ENCODE measurements around the gene BBS9. TPM values are rescaled to one million over a fixed set of nuclear protein-coding genes. Genes with fewer than 3 reads are reported as not detected.

BBS9 gene
- total RNA-seq, 1 donor from 2014 or later = 33.0 TPM

GRCh38 chr7:33537104-33537477 is 407.7 kb downstream of the BBS9 start:
- Mint-ChIP-seq H3K27ac (ENCODE audit: unreplicated experiment) (no peak overlapping the region), H3K9me3 (ENCODE audit: unreplicated experiment) (peaks cover 5% of the 10 kb centered on the region)

GRCh38 chr7:33539198-33539597 is 409.8 kb downstream of the BBS9 start:
- no peaks in the 10 kb centered on the region for H3K27me3 Mint-ChIP-seq (ENCODE audit: unreplicated experiment)
- no peak overlapping the region for H3K4me3 Mint-ChIP-seq (ENCODE audit: unreplicated experiment)
- peaks cover 5% of the 10 kb centered on the region for H3K9me3 Mint-ChIP-seq (ENCODE audit: unreplicated experiment)
- H3K36me3 Mint-ChIP-seq (ENCODE audit: low read depth, unreplicated experiment) = peaks cover 30% of the 10 kb centered on the region
- DNase-seq (ENCODE audit: low spot score) = no peak
- H3K27ac Mint-ChIP-seq (ENCODE audit: unreplicated experiment) = no peak overlapping the region
- peaks cover 10% of the 10 kb centered on the region for H3K4me1 Mint-ChIP-seq (ENCODE audit: unreplicated experiment)
- TF ChIP-seq CTCF (IDR thresholded peaks at IDR 0.05; ENCODE audit: unreplicated experiment) = no peak

More at GRCh38 chr7:33537104-33537477, 407.7 kb downstream of the BBS9 start:
- no peak for DNase-seq (ENCODE audit: low spot score)
- H3K36me3 Mint-ChIP-seq (ENCODE audit: low read depth, unreplicated experiment) = peaks cover 32% of the 10 kb centered on the region
- TF ChIP-seq CTCF (IDR thresholded peaks at IDR 0.05; ENCODE audit: unreplicated experiment) = no peak
- peaks cover 10% of the 10 kb centered on the region for H3K4me1 Mint-ChIP-seq (ENCODE audit: unreplicated experiment)
- peaks cover 4% of the 10 kb centered on the region for H3K27me3 Mint-ChIP-seq (ENCODE audit: unreplicated experiment)
- H3K4me3 Mint-ChIP-seq (ENCODE audit: unreplicated experiment) = no peak overlapping the region

- H3K27ac Mint-ChIP-seq (ENCODE audit: unreplicated experiment) = no peak overlapping the region
- no peak overlapping the region for H3K4me3 Mint-ChIP-seq (ENCODE audit: unreplicated experiment)
- no peak for TF ChIP-seq CTCF (IDR thresholded peaks at IDR 0.05; ENCODE audit: unreplicated experiment)
- H3K9me3 Mint-ChIP-seq (ENCODE audit: unreplicated experiment) = peaks cover 5% of the 10 kb centered on the region
- peaks cover 27% of the 10 kb centered on the region for H3K36me3 Mint-ChIP-seq (ENCODE audit: low read depth, unreplicated experiment)
- DNase-seq (ENCODE audit: low spot score) = no peak
- no peaks in the 10 kb centered on the region for H3K27me3 Mint-ChIP-seq (ENCODE audit: unreplicated experiment)
- H3K4me1 Mint-ChIP-seq (ENCODE audit: unreplicated experiment) = peaks cover 4% of the 10 kb centered on the region
Measured at GRCh38 chr7:33539659-33540400, 410.5 kb downstream of the BBS9 start.

- no peak overlapping the region for H3K27ac Mint-ChIP-seq (ENCODE audit: unreplicated experiment)
- H3K4me3 Mint-ChIP-seq (ENCODE audit: unreplicated experiment) = no peak overlapping the region
- no peak for TF ChIP-seq CTCF (IDR thresholded peaks at IDR 0.05; ENCODE audit: unreplicated experiment)
- no peaks in the 10 kb centered on the region for H3K9me3 Mint-ChIP-seq (ENCODE audit: unreplicated experiment)
- no peak for DNase-seq (ENCODE audit: low spot score)
- H3K4me1 Mint-ChIP-seq (ENCODE audit: unreplicated experiment) = no peaks in the 10 kb centered on the region
- no peaks in the 10 kb centered on the region for H3K27me3 Mint-ChIP-seq (ENCODE audit: unreplicated experiment)
- no peaks in the 10 kb centered on the region for H3K36me3 Mint-ChIP-seq (ENCODE audit: low read depth, unreplicated experiment)
Measured at GRCh38 chr7:33547880-33548279, 418.5 kb downstream of the BBS9 start.

- H3K4me3 Mint-ChIP-seq (ENCODE audit: unreplicated experiment) = no peak overlapping the region
- no peaks in the 10 kb centered on the region for H3K9me3 Mint-ChIP-seq (ENCODE audit: unreplicated experiment)
- H3K36me3 Mint-ChIP-seq (ENCODE audit: low read depth, unreplicated experiment) = no peaks in the 10 kb centered on the region
- TF ChIP-seq CTCF (IDR thresholded peaks at IDR 0.05; ENCODE audit: unreplicated experiment) = no peak
- no peaks in the 10 kb centered on the region for H3K27me3 Mint-ChIP-seq (ENCODE audit: unreplicated experiment)
- no peak for DNase-seq (ENCODE audit: low spot score)
- H3K27ac Mint-ChIP-seq (ENCODE audit: unreplicated experiment) = no peak overlapping the region
- H3K4me1 Mint-ChIP-seq (ENCODE audit: unreplicated experiment) = no peaks in the 10 kb centered on the region
Measured at GRCh38 chr7:33550363-33550762, 421.0 kb downstream of the BBS9 start.

Measured in endothelial cell (in vitro differentiated cells).